ENCODE results near the gene RRP1.
"Not testable (repeated sequence)": the region's sequence is repeated elsewhere in the genome, so short reads cannot be mapped to it uniquely, and the experiment has no call there.

RRP1 gene

GRCh38 chr21:43832158-43832550, 42.8 kb downstream of the RRP1 start:
- no peak for FAIRE-seq
- DNase-seq (ENCODE audit: insufficient read length, low spot score), result no peak

- no peak for DNase-seq (ENCODE audit: insufficient read length, low spot score)
- no peak for FAIRE-seq
Measured at GRCh38 chr21:43832648-43833047, 43.3 kb downstream of the RRP1 start.

GRCh38 chr21:43834146-43834905, 44.9 kb downstream of the RRP1 start:
- DNase-seq (ENCODE audit: insufficient read length, low spot score), result no peak

GRCh38 chr21:43835050-43835449, 45.7 kb downstream of the RRP1 start:
- DNase-seq (ENCODE audit: insufficient read length, low spot score) (no peak), FAIRE-seq (no peak)

More at GRCh38 chr21:43834146-43834905, 44.9 kb downstream of the RRP1 start:
- no peak for FAIRE-seq

GRCh38 chr21:43835861-43836260, 46.5 kb downstream of the RRP1 start:
- DNase-seq (ENCODE audit: insufficient read length, low spot score) (no peak), FAIRE-seq (no peak)

GRCh38 chr21:43836616-43837015, 47.2 kb downstream of the RRP1 start:
- no peak for FAIRE-seq
- DNase-seq (ENCODE audit: insufficient read length, low spot score), result no peak

- no peak for FAIRE-seq
- DNase-seq (ENCODE audit: insufficient read length, low spot score), result no peak
Measured at GRCh38 chr21:43840259-43840658, 50.9 kb downstream of the RRP1 start.

- DNase-seq (ENCODE audit: insufficient read length, low spot score) (no peak), FAIRE-seq (no peak)
Measured at GRCh38 chr21:43842742-43843141, 53.4 kb downstream of the RRP1 start.

- not testable (repeated sequence) for FAIRE-seq; DNase-seq (ENCODE audit: insufficient read length, low spot score)
Measured at GRCh38 chr21:43844906-43845305, 55.5 kb downstream of the RRP1 start.

- DNase-seq (ENCODE audit: insufficient read length, low spot score), result no peak
- FAIRE-seq, result no peak
Measured at GRCh38 chr21:43845386-43845785, 56.0 kb downstream of the RRP1 start.

- no peak for DNase-seq (ENCODE audit: insufficient read length, low spot score)
- no peak for FAIRE-seq
Measured at GRCh38 chr21:43846430-43846829, 57.1 kb downstream of the RRP1 start.

GRCh38 chr21:43847301-43847700, 57.9 kb downstream of the RRP1 start:
- DNase-seq (ENCODE audit: insufficient read length, low spot score), result no peak
- FAIRE-seq, result no peak

GRCh38 chr21:43848771-43849170, 59.4 kb downstream of the RRP1 start:
- DNase-seq (ENCODE audit: insufficient read length, low spot score), result no peak
- FAIRE-seq, result no peak

- DNase-seq (ENCODE audit: insufficient read length, low spot score) (no peak), FAIRE-seq (no peak)
Measured at GRCh38 chr21:43849532-43850299, 60.3 kb downstream of the RRP1 start.

GRCh38 chr21:43850728-43851295, 61.4 kb downstream of the RRP1 start:
- DNase-seq (ENCODE audit: insufficient read length, low spot score), result no peak
- FAIRE-seq, result no peak

- FAIRE-seq, result no peak
Measured at GRCh38 chr21:43851593-43851992, 62.2 kb downstream of the RRP1 start.

GRCh38 chr21:43853851-43854772, 64.7 kb downstream of the RRP1 start:
- no peak for FAIRE-seq
- DNase-seq (ENCODE audit: insufficient read length, low spot score), result no peak

More at GRCh38 chr21:43851593-43851992, 62.2 kb downstream of the RRP1 start:
- no peak for DNase-seq (ENCODE audit: insufficient read length, low spot score)
